T47D (cell line): Measurements from ENCODE around the gene SELE.

Source experiments
- DNase-seq, 2 experiments: peaks; one replicate each; pipeline versions ENCODE4 v3.0.0 to v3.0.0-alpha.2; 2011 to 2012; ENCODE audit warnings: low read depth in 1 of 2, low spot score in 1 of 2
- JUND ChIP-seq: IDR thresholded peaks from 2 replicates; pipeline ENCODE4 v1.6.1; 2012; ENCODE audit warnings: low read depth
- in situ Hi-C: cut with HindIII; loops from 2 replicates; pipeline ENCODE4 v1.10.0; 2016; ENCODE audit warnings: low sequenced_read_pairs, low pct_unique_long_range_greater_than_20kb

Gene SELE

GRCh38 chr1:169711469-169712308, 22.2 kb downstream of the SELE start, which contains the start of gene SELL:
SELL (minus strand) TSS chr1:169711620; CDS start chr1:169711498, 122 bp downstream.
- no peak for TF ChIP-seq JUND
- peak; percentile 45 to 88 for DNase-seq
- in situ Hi-C loops, result no loop called here

GRCh38 chr1:169708647-169709046, 25.2 kb downstream of the SELE start:
- DNase-seq, result no peak
- TF ChIP-seq JUND, result no peak
- in situ Hi-C loops, result no loop called here

GRCh38 chr1:169707912-169708604, 25.8 kb downstream of the SELE start:
- DNase-seq, result no peak
- no peak for TF ChIP-seq JUND
- in situ Hi-C loops, result no loop called here

- no peak for DNase-seq
- no peak for TF ChIP-seq JUND
- in situ Hi-C loops, result no loop called here
Observed at GRCh38 chr1:169704797-169705196, 29.1 kb downstream of the SELE start.

GRCh38 chr1:169701261-169702005, 32.4 kb downstream of the SELE start:
- DNase-seq, result no peak
- no peak for TF ChIP-seq JUND
- in situ Hi-C loops, result no loop called here

- no peak for TF ChIP-seq JUND
- in situ Hi-C loops, result no loop called here
- no peak for DNase-seq
Observed at GRCh38 chr1:169699707-169700106, 34.2 kb downstream of the SELE start.

GRCh38 chr1:169698976-169699375, 34.9 kb downstream of the SELE start:
- in situ Hi-C loops, result no loop called here
- no peak for DNase-seq
- TF ChIP-seq JUND, result no peak

- in situ Hi-C loops, result no loop called here
- no peak for DNase-seq
- TF ChIP-seq JUND, result no peak
Observed at GRCh38 chr1:169697755-169698154, 36.1 kb downstream of the SELE start.

GRCh38 chr1:169696273-169697100, 37.4 kb downstream of the SELE start:
- TF ChIP-seq JUND, result no peak
- in situ Hi-C loops, result no loop called here
- DNase-seq, result no peak

GRCh38 chr1:169694304-169695075, 39.4 kb downstream of the SELE start:
- peak in 1 of 2 experiments; percentile 12 for DNase-seq
- in situ Hi-C loops, result no loop called here

GRCh38 chr1:169692756-169693460, 41.0 kb downstream of the SELE start:
- in situ Hi-C loops, result no loop called here
- TF ChIP-seq JUND, result no peak

More at GRCh38 chr1:169694304-169695075, 39.4 kb downstream of the SELE start:
- TF ChIP-seq JUND, result no peak

More at GRCh38 chr1:169692756-169693460, 41.0 kb downstream of the SELE start:
- DNase-seq, result no peak
